IPS-11a (cell line): Measurements from ENCODE around the gene C11orf91.
"Not testable (repeated sequence)": the region's sequence is repeated elsewhere in the genome, so short reads cannot be mapped to it uniquely, and the experiment has no call there.

Experiments used
- H3K4me3 ChIP-seq: one replicate; pipeline ENCODE4 v1.5.1; 2013; ENCODE audit warnings: low read depth, low read length, control low read depth

C11orf91 gene

GRCh38 chr11:33700502-33701271, at the start of gene C11orf91:
C11orf91 (minus strand) TSS chr11:33700826; CDS start chr11:33700740, 86 bp downstream.
- peak within 1 kb of the TSS; percentile 62 for H3K4me3 ChIP-seq

- no peak overlapping the region for H3K4me3 ChIP-seq
Observed at GRCh38 chr11:33747979-33748378, 47.4 kb upstream of the C11orf91 start.

GRCh38 chr11:33743291-33743690, 42.7 kb upstream of the C11orf91 start:
- H3K4me3 ChIP-seq = no peak overlapping the region

GRCh38 chr11:33742249-33742851, 41.7 kb upstream of the C11orf91 start:
- H3K4me3 ChIP-seq = no peak overlapping the region

- H3K4me3 ChIP-seq = no peak overlapping the region
Observed at GRCh38 chr11:33741806-33742205, 41.2 kb upstream of the C11orf91 start.

- H3K4me3 ChIP-seq = no peak overlapping the region
Observed at GRCh38 chr11:33737362-33737821, 36.8 kb upstream of the C11orf91 start.

- peak within 1 kb of the TSS; percentile 40 for H3K4me3 ChIP-seq
Observed at GRCh38 chr11:33736148-33736812, 35.7 kb upstream of the C11orf91 start, which contains the start of gene CD59. CD59 (minus strand) TSS chr11:33736423; CDS start chr11:33722445, 13,978 bp downstream.

- peak overlapping the region; percentile 40 for H3K4me3 ChIP-seq
Observed at GRCh38 chr11:33735271-33736147, 34.9 kb upstream of the C11orf91 start.

GRCh38 chr11:33734441-33735270, 34.0 kb upstream of the C11orf91 start:
- H3K4me3 ChIP-seq = peak overlapping the region; percentile 40

GRCh38 chr11:33733980-33734379, 33.4 kb upstream of the C11orf91 start:
- no peak overlapping the region for H3K4me3 ChIP-seq

GRCh38 chr11:33731723-33732531, 31.3 kb upstream of the C11orf91 start:
- H3K4me3 ChIP-seq = no peak overlapping the region

GRCh38 chr11:33730716-33731115, 30.1 kb upstream of the C11orf91 start:
- no peak overlapping the region for H3K4me3 ChIP-seq

GRCh38 chr11:33729072-33729664, 28.5 kb upstream of the C11orf91 start:
- not testable (repeated sequence) for H3K4me3 ChIP-seq

GRCh38 chr11:33727539-33727938, 26.9 kb upstream of the C11orf91 start:
- H3K4me3 ChIP-seq = not testable (repeated sequence)

GRCh38 chr11:33725496-33725895, 24.9 kb upstream of the C11orf91 start:
- H3K4me3 ChIP-seq = no peak overlapping the region

- no peak overlapping the region for H3K4me3 ChIP-seq
Observed at GRCh38 chr11:33724644-33725035, 24.0 kb upstream of the C11orf91 start.

- H3K4me3 ChIP-seq = no peak overlapping the region
Observed at GRCh38 chr11:33723238-33723881, 22.7 kb upstream of the C11orf91 start.

- H3K4me3 ChIP-seq = no peak overlapping the region
Observed at GRCh38 chr11:33722590-33723234, 22.1 kb upstream of the C11orf91 start.
